ENCODE results near the gene CMC1.
"Not testable (repeated sequence)": the region's sequence is repeated elsewhere in the genome, so short reads cannot be mapped to it uniquely, and the experiment has no call there.

The CMC1 gene

GRCh38 chr3:28265641-28266040 is 24.2 kb downstream of the CMC1 start:
- Mint-ChIP-seq H3K4me1 (ENCODE audit: low read depth) (no peaks in the 10 kb centered on the region), H3K27ac (no peak overlapping the region), H3K27me3 (no peaks in the 10 kb centered on the region), H3K36me3 (ENCODE audit: low read depth) (peaks cover 40% of the 10 kb centered on the region), H3K9me3 (no peaks in the 10 kb centered on the region), H3K4me3 (no peak overlapping the region)
- intact Hi-C loops (cut with micrococcal nuclease) = no loop called here

DNA sequence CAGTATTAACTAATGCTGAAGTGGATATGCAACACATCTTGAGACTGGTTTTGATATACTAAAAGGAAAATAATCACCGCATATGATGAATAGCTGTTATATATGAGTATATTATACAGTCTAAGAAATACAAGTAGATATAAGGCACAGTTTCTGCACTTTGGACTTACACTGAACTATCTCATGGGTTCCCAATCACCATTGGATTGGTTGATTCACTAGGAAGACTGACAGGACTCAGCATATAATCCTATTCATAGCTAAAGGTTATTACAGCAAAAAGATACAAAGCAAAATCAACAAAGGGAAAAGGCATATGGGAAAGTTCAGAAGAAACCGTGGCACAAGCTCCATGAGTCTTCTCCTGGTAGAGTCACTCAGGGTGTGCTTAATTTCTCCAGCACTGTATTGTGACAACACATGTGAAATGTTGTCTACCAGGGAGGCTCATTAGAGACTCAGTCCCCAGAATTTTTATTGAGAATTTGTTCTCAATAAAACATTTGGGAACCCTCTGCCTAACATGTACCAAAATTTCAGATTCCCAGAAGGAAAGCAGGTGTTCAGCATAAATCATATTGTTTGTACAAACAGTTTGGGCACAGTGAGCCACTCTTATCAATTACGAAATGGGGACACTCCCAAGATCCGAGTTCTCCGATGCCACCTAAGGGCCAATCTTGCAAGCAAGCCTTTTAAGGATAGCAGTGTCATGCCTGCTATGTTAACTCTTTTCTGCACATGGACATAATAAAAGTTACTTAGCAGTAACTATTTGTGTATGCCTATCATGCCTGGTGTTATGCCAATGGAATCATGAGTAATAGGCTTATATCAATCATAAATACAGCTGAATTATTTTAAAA is 26.8 kb downstream of the CMC1 start:
- Mint-ChIP-seq H3K4me1 (ENCODE audit: low read depth) (no peaks in the 10 kb centered on the region), H3K9me3 (peaks cover 22% of the 10 kb centered on the region), H3K36me3 (ENCODE audit: low read depth) (peaks cover 66% of the 10 kb centered on the region), H3K27me3 (no peaks in the 10 kb centered on the region), H3K4me3 (no peak overlapping the region), H3K27ac (no peak overlapping the region)
- intact Hi-C loops (cut with micrococcal nuclease) = no loop called here

DNA sequence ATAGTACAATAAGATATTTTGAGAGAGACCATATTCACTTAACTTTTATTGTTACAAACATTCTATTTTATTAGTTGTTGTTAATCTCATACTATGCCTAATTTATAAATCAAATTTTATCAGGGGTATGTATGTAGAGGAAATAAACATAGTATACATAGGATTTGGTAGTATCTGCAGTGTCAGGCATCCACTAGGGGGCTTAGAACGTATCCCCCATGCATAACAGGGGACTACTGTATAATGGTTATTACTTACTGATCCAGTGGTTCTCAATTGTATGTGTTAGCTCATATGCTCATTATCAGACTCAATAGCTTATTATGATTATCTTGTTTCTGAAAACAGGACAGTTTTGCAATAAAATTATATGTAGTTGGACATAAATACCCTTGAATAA is 27.6 kb downstream of the CMC1 start:
- Mint-ChIP-seq H3K36me3 (ENCODE audit: low read depth) (peaks cover 70% of the 10 kb centered on the region), H3K4me3 (no peak overlapping the region), H3K27ac (no peak overlapping the region), H3K9me3 (peaks cover 30% of the 10 kb centered on the region), H3K27me3 (no peaks in the 10 kb centered on the region), H3K4me1 (ENCODE audit: low read depth) (no peaks in the 10 kb centered on the region)
- intact Hi-C loops (cut with micrococcal nuclease) = no loop called here

GRCh38 chr3:28269884-28270283 is 28.5 kb downstream of the CMC1 start:
- H3K27me3 Mint-ChIP-seq; H3K4me3 Mint-ChIP-seq; H3K4me1 Mint-ChIP-seq (ENCODE audit: low read depth); intact Hi-C loops (cut with micrococcal nuclease); H3K27ac Mint-ChIP-seq: not testable (repeated sequence)
- Mint-ChIP-seq H3K36me3 (ENCODE audit: low read depth) (peaks cover 70% of the 10 kb centered on the region), H3K9me3 (peaks cover 32% of the 10 kb centered on the region)

DNA sequence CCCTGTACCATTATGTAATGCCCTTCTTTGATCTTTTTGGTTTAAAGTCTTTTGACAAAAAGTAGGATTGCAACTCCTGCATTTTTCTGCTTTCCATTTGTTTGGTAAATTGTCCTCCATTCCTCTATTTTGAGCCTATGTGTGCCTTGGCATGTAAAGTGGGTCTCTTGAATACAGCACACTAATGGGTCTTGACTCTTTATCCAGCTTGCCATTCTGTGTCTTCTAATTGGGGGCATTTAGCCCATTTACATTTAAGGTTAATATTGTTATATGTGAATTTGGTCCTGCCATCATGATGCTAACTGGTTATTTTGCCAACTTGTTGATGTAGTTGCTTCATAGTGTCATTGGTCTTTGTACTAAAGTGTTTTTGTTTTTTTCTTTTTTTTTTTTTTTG is 32.4 kb downstream of the CMC1 start:
- Mint-ChIP-seq H3K4me3 (no peak overlapping the region), H3K9me3 (peaks cover 32% of the 10 kb centered on the region), H3K27ac (no peak overlapping the region), H3K4me1 (ENCODE audit: low read depth) (peaks cover 8% of the 10 kb centered on the region), H3K36me3 (ENCODE audit: low read depth) (peaks cover 77% of the 10 kb centered on the region), H3K27me3 (no peaks in the 10 kb centered on the region)
- intact Hi-C loops (cut with micrococcal nuclease) = no loop called here

- H3K36me3 Mint-ChIP-seq (ENCODE audit: low read depth) = peaks cover 39% of the 10 kb centered on the region
- intact Hi-C loops (cut with micrococcal nuclease) = no loop called here
Observed at GRCh38 chr3:28278918-28279317, 37.5 kb downstream of the CMC1 start.

GRCh38 chr3:28279770-28280169 is 38.4 kb downstream of the CMC1 start:
- Mint-ChIP-seq H3K27me3 (no peaks in the 10 kb centered on the region), H3K9me3 (no peaks in the 10 kb centered on the region), H3K4me1 (ENCODE audit: low read depth) (peaks cover 8% of the 10 kb centered on the region), H3K36me3 (ENCODE audit: low read depth) (peaks cover 32% of the 10 kb centered on the region), H3K4me3 (no peak overlapping the region), H3K27ac (no peak overlapping the region)
- intact Hi-C loops (cut with micrococcal nuclease) = loop anchor here (10.0 kb wide), 1 partner anchor 305 kb away; no protein-coding TSS in a partner anchor

More at GRCh38 chr3:28278918-28279317, 37.5 kb downstream of the CMC1 start:
- peaks cover 8% of the 10 kb centered on the region for H3K4me1 Mint-ChIP-seq (ENCODE audit: low read depth)
- H3K27me3 Mint-ChIP-seq = no peaks in the 10 kb centered on the region
- H3K27ac Mint-ChIP-seq = no peak overlapping the region
- no peak overlapping the region for H3K4me3 Mint-ChIP-seq
- H3K9me3 Mint-ChIP-seq = peaks cover 2% of the 10 kb centered on the region

- H3K4me1 Mint-ChIP-seq (ENCODE audit: low read depth) = peaks cover 8% of the 10 kb centered on the region
- H3K27ac Mint-ChIP-seq = no peak overlapping the region
- H3K9me3 Mint-ChIP-seq = no peaks in the 10 kb centered on the region
- peaks cover 22% of the 10 kb centered on the region for H3K36me3 Mint-ChIP-seq (ENCODE audit: low read depth)
- no peak overlapping the region for H3K4me3 Mint-ChIP-seq
- intact Hi-C loops (cut with micrococcal nuclease) = loop anchor here (10.0 kb wide), 1 partner anchor 306 kb away; no protein-coding TSS in a partner anchor
- H3K27me3 Mint-ChIP-seq = no peaks in the 10 kb centered on the region
Observed at GRCh38 chr3:28280781-28281180, 39.4 kb downstream of the CMC1 start.

GRCh38 chr3:28286595-28286994 is 45.2 kb downstream of the CMC1 start:
- no peak overlapping the region for H3K4me3 Mint-ChIP-seq
- intact Hi-C loops (cut with micrococcal nuclease) = loop anchor here (2.0 to 10.0 kb wide), 2 partner anchors 312 to 574 kb away; no protein-coding TSS in a partner anchor
- peaks cover 5% of the 10 kb centered on the region for H3K36me3 Mint-ChIP-seq (ENCODE audit: low read depth)
- H3K9me3 Mint-ChIP-seq = no peaks in the 10 kb centered on the region
- H3K27ac Mint-ChIP-seq = no peak overlapping the region
- H3K27me3 Mint-ChIP-seq = no peaks in the 10 kb centered on the region
- peaks cover 8% of the 10 kb centered on the region for H3K4me1 Mint-ChIP-seq (ENCODE audit: low read depth)

- no peaks in the 10 kb centered on the region for H3K27me3 Mint-ChIP-seq
- H3K4me1 Mint-ChIP-seq (ENCODE audit: low read depth) = peaks cover 12% of the 10 kb centered on the region
- H3K4me3 Mint-ChIP-seq = no peak overlapping the region
- H3K9me3 Mint-ChIP-seq = no peaks in the 10 kb centered on the region
- H3K27ac Mint-ChIP-seq = no peak overlapping the region
- intact Hi-C loops (cut with micrococcal nuclease) = loop anchor here (2.0 to 10.0 kb wide), 2 partner anchors 312 to 574 kb away; no protein-coding TSS in a partner anchor
- H3K36me3 Mint-ChIP-seq (ENCODE audit: low read depth) = peaks cover 5% of the 10 kb centered on the region
Observed at GRCh38 chr3:28287046-28287445, 45.6 kb downstream of the CMC1 start.

- no peak overlapping the region for H3K27ac Mint-ChIP-seq
Observed at GRCh38 chr3:28290863-28291300, 49.5 kb downstream of the CMC1 start.

DNA sequence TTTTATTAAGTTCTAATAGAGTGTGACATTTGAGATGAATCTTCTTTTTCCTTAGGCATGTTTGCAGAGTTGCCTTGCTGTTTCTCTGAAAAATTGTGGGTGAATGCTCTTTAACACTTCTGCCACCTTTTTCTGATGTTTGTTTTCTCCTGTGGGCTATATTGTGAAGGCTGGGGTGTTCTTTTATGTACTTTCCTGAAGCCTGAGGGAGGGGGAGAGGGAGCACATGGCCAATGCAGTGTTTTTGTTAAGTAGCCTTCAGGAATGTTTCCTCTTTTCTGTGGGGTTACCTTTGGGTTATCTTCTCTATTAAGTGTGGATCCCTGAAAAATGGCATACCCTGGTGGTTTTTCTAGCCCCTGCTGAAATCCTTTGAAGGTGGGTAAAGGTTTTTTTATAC is 50.2 kb downstream of the CMC1 start:
- no peaks in the 10 kb centered on the region for H3K9me3 Mint-ChIP-seq
- intact Hi-C loops (cut with micrococcal nuclease) = no loop called here
- H3K4me3 Mint-ChIP-seq = no peak overlapping the region
- no peak overlapping the region for H3K27ac Mint-ChIP-seq
- peaks cover 23% of the 10 kb centered on the region for H3K4me1 Mint-ChIP-seq (ENCODE audit: low read depth)
- peaks cover 11% of the 10 kb centered on the region for H3K36me3 Mint-ChIP-seq (ENCODE audit: low read depth)
- H3K27me3 Mint-ChIP-seq = no peaks in the 10 kb centered on the region

More at GRCh38 chr3:28290863-28291300, 49.5 kb downstream of the CMC1 start:
- Mint-ChIP-seq H3K9me3 (no peaks in the 10 kb centered on the region), H3K4me3 (no peak overlapping the region), H3K27me3 (no peaks in the 10 kb centered on the region), H3K4me1 (ENCODE audit: low read depth) (peaks cover 23% of the 10 kb centered on the region), H3K36me3 (ENCODE audit: low read depth) (peaks cover 11% of the 10 kb centered on the region)
- intact Hi-C loops (cut with micrococcal nuclease) = no loop called here

GRCh38 chr3:28292622-28293021 is 51.2 kb downstream of the CMC1 start:
- H3K9me3 Mint-ChIP-seq = no peaks in the 10 kb centered on the region
- peaks cover 11% of the 10 kb centered on the region for H3K36me3 Mint-ChIP-seq (ENCODE audit: low read depth)
- peaks cover 17% of the 10 kb centered on the region for H3K4me1 Mint-ChIP-seq (ENCODE audit: low read depth)
- no peak overlapping the region for H3K4me3 Mint-ChIP-seq
- H3K27ac Mint-ChIP-seq = no peak overlapping the region
- intact Hi-C loops (cut with micrococcal nuclease) = no loop called here
- no peaks in the 10 kb centered on the region for H3K27me3 Mint-ChIP-seq

DNA sequence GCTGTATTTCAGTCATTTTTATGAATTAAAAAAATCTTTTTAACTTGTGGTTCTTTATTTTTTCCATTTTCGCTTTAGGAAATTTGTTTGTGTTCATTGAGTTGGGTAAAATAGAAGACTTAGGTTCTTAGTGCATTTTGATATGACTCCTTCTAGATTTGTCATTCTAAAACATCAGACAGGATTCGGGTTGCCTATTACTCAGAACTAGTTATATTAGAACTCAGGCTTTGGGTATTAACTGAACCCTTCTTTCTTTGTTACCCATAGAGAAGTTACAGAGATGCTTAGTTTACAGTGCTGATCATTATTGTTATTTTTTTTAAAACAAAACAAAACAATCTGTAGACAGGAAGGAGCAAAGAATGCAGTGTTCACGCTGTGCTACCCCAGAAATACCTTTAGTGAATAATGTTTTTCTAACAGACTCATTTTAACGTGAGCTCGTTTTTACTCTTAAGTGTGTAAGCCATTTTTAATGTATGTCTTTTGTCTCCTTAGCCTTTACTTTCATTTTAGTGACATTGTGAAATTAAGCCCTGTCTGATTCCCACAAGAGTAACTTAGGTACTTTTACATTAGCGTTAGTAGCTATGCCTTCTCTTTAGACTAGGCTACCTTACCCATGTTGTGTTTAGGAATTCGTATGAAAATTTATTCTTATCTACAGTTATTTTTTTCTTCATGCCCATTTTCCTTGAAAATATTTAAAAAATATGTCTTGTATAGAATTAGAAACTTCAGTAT is 53.4 kb downstream of the CMC1 start:
- Mint-ChIP-seq H3K4me1 (ENCODE audit: low read depth) (peaks cover 17% of the 10 kb centered on the region), H3K36me3 (ENCODE audit: low read depth) (peaks cover 11% of the 10 kb centered on the region), H3K9me3 (no peaks in the 10 kb centered on the region), H3K4me3 (no peak overlapping the region), H3K27ac (peak overlapping the region; percentile 63), H3K27me3 (no peaks in the 10 kb centered on the region)
- intact Hi-C loops (cut with micrococcal nuclease) = no loop called here
